ENCODE measurements around the gene APBA1.

Gene APBA1

DNA sequence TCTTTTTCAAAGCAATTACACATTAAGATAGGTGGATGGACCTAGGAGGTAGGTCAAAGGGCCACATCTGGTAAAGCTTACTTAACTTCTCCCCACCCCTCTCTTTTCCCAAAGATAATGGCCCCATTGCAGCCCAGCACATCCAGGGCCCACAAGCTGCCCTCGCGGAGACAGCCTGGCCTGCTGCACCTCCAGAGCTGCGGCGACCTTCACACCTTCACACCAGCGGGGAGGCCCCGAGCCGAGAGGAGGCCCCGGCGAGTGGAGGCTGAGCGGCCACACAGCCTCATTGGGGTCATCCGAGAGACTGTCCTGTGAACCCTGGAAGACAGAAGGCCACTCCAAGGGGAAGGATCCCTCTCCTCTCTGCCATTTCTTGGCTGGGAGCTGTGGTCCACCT, 280.7 kb downstream of the APBA1 start:
- TF ChIP-seq, protein P1, sequence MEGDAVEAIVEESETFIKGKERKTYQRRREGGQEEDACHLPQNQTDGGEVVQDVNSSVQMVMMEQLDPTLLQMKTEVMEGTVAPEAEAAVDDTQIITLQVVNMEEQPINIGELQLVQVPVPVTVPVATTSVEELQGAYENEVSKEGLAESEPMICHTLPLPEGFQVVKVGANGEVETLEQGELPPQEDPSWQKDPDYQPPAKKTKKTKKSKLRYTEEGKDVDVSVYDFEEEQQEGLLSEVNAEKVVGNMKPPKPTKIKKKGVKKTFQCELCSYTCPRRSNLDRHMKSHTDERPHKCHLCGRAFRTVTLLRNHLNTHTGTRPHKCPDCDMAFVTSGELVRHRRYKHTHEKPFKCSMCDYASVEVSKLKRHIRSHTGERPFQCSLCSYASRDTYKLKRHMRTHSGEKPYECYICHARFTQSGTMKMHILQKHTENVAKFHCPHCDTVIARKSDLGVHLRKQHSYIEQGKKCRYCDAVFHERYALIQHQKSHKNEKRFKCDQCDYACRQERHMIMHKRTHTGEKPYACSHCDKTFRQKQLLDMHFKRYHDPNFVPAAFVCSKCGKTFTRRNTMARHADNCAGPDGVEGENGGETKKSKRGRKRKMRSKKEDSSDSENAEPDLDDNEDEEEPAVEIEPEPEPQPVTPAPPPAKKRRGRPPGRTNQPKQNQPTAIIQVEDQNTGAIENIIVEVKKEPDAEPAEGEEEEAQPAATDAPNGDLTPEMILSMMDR (conservative IDR thresholded peaks at IDR 0.05): no peak
- TF ChIP-seq ZFX (IDR thresholded peaks at IDR 0.05): no peak
- no peak overlapping the region for H3K27ac ChIP-seq

- H3K27ac ChIP-seq: no peak overlapping the region
- TF ChIP-seq, protein P1 (conservative IDR thresholded peaks at IDR 0.05): no peak
- TF ChIP-seq ZFX (IDR thresholded peaks at IDR 0.05): no peak
These were observed 282.7 kb downstream of the APBA1 start for GRCh38 chr9:69389437-69389995.

- no peak overlapping the region for H3K27ac ChIP-seq
- TF ChIP-seq, protein P1 (conservative IDR thresholded peaks at IDR 0.05): no peak
- TF ChIP-seq ZFX (IDR thresholded peaks at IDR 0.05): no peak
These were observed 283.6 kb downstream of the APBA1 start for GRCh38 chr9:69388596-69388995.

GRCh38 chr9:69386651-69387050, 285.5 kb downstream of the APBA1 start:
- no peak overlapping the region for H3K27ac ChIP-seq
- TF ChIP-seq, protein P1 (conservative IDR thresholded peaks at IDR 0.05): no peak
- TF ChIP-seq ZFX (IDR thresholded peaks at IDR 0.05): no peak

GRCh38 chr9:69385581-69386033, 286.6 kb downstream of the APBA1 start:
- TF ChIP-seq ZFX (IDR thresholded peaks at IDR 0.05): no peak
- TF ChIP-seq, protein P1 (conservative IDR thresholded peaks at IDR 0.05): no peak
- peak overlapping the region; percentile 21; the same call in 1 of the 2 replicates for H3K27ac ChIP-seq

DNA sequence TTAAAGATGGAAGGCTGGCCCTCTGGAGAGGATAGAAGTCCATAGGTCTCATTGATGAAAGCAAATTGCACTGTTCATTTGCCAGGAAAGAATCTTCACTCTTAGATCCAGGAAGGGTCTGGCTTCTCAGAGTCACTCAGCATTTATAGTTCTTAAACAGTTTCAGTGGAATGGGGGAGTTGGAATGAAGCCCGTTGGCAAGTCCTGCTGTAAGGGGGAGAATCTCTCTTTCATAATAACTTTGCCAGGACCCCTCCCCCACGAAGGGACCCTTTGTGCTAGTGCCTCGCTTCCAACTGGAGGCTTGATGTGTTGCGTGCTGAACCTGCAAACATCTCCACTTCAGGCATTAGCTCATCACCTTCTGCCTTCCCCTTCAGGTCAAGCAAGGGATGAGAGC, 290.0 kb downstream of the APBA1 start:
- no peak for TF ChIP-seq ZFX (IDR thresholded peaks at IDR 0.05)
- TF ChIP-seq, protein P1 (conservative IDR thresholded peaks at IDR 0.05): no peak
- H3K27ac ChIP-seq: no peak overlapping the region

- H3K27ac ChIP-seq: no peak overlapping the region
- TF ChIP-seq, protein P1 (conservative IDR thresholded peaks at IDR 0.05): no peak
- TF ChIP-seq ZFX (IDR thresholded peaks at IDR 0.05): no peak
These were observed 291.4 kb downstream of the APBA1 start for GRCh38 chr9:69380811-69381210.

All from C4-2B (cell line).